ENCODE data around the gene MRPS10.

DNA sequence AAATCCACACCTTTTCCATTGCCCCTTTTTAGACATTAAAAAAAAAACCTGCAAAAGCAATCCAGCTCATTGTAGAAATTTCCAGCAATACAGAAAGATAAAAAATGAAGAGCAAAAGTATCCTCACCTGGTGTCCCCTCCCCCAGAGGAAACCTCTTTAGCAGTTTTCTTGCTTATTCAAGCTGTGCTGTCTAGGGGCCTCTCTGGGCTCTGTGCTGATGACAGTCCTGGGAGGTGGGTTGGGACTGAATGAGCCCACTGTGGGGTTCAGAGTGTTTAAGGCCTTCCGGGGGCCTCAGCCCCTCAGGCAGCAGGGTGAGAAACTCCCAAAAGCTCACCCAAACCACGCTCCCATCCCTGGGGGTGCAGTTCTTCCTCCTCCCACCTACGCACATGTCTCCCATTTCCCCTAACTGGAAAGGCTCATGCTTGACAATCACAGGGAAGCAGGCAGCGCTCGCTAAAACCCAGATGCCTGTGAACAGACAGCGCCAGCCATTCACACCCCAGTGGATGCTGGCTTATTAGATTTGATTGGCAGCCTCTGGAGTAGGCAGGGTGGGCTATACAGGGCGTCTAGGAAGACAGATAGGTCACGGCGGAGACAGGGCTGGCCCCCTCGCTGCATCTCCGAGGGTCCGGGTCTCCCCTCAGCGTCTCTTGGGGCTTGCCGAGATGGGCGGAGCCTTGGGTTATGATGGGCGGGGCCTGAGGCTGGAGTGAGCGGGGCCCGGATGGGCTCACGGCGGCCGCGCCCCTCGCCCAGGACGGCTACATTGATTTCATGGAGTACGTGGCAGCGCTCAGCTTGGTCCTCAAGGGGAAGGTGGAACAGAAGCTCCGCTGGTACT, 39.9 kb downstream of the MRPS10 start:
- TF ChIP-seq CTCF (IDR thresholded peaks at IDR 0.05) (no peak), POLR2A (IDR thresholded peaks at IDR 0.05) (no peak), EP300 (IDR thresholded peaks at IDR 0.05) (no peak), POLR2AphosphoS5 (IDR thresholded peaks at IDR 0.05) (no peak)
